ENCODE data around the gene PCDH9. TPM values are rescaled to one million over a fixed set of nuclear protein-coding genes. Genes with fewer than 3 reads are reported as not detected.

The PCDH9 gene
- total and polyA plus RNA-seq, 9 donors: 0.18 to 6.5 (median 1.3) TPM

GRCh38 chr13:66518068-66518467 is 712.1 kb downstream of the PCDH9 start:
- no peaks in the 10 kb centered on the region for H3K9me3 ChIP-seq
- TF ChIP-seq, protein P1, sequence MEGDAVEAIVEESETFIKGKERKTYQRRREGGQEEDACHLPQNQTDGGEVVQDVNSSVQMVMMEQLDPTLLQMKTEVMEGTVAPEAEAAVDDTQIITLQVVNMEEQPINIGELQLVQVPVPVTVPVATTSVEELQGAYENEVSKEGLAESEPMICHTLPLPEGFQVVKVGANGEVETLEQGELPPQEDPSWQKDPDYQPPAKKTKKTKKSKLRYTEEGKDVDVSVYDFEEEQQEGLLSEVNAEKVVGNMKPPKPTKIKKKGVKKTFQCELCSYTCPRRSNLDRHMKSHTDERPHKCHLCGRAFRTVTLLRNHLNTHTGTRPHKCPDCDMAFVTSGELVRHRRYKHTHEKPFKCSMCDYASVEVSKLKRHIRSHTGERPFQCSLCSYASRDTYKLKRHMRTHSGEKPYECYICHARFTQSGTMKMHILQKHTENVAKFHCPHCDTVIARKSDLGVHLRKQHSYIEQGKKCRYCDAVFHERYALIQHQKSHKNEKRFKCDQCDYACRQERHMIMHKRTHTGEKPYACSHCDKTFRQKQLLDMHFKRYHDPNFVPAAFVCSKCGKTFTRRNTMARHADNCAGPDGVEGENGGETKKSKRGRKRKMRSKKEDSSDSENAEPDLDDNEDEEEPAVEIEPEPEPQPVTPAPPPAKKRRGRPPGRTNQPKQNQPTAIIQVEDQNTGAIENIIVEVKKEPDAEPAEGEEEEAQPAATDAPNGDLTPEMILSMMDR (IDR thresholded peaks at IDR 0.05): no peak
- no peak for TF ChIP-seq POLR2A (IDR thresholded peaks at IDR 0.05)
- TF ChIP-seq EP300 (IDR thresholded peaks at IDR 0.05): no peak
- no peak overlapping the region for H3K4me3 ChIP-seq
- no peak for DNase-seq
- no peaks in the 10 kb centered on the region for H3K4me1 ChIP-seq (ENCODE audit: insufficient read depth)
- no peaks in the 10 kb centered on the region for H3K36me3 ChIP-seq
- H3K27ac ChIP-seq: no peak overlapping the region
- no peaks in the 10 kb centered on the region for H3K27me3 ChIP-seq
- intact Hi-C loops (cut with DNase I): no loop called here
- WGBS, 3 donors: 91 to 95% (median 91%) methylated on average over 2 of the region's 2 CpGs

- no peak overlapping the region for H3K27ac ChIP-seq
- no peaks in the 10 kb centered on the region for H3K9me3 ChIP-seq
- no peaks in the 10 kb centered on the region for H3K36me3 ChIP-seq
- no peak for DNase-seq
- intact Hi-C loops (cut with DNase I): no loop called here
- no peaks in the 10 kb centered on the region for H3K4me1 ChIP-seq (ENCODE audit: insufficient read depth)
- 20 to 24% (median 22%) methylated on average over 2 of the region's 2 CpGs for WGBS, 3 donors
- H3K27me3 ChIP-seq: no peaks in the 10 kb centered on the region
- H3K4me3 ChIP-seq: no peak overlapping the region
- TF ChIP-seq POLR2A (IDR thresholded peaks at IDR 0.05) (no peak), EP300 (IDR thresholded peaks at IDR 0.05) (no peak)
- TF ChIP-seq, protein P1 (IDR thresholded peaks at IDR 0.05): no peak
Measured at GRCh38 chr13:66513728-66514127, 716.4 kb downstream of the PCDH9 start.

DNA sequence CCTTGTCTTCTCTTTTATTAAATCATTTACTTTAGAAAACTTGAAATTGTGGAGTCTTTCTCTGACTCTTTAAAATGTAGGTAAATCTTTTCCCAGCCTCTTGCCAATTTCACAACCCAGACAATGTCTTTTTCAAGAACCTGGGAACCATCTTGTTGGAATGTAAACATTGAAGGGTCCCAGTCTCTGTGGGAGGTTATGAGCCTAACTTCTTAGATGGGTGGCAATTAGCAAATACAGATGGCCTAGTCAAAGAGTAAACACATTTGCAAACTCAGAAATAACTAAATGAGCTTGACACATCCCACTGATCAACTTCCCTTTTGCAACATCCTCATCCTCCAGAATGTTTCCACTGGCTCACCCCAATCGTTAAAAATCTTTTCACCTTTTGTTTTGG is 721.0 kb downstream of the PCDH9 start:
- Histone ChIP-seq H3K36me3 (no peaks in the 10 kb centered on the region), H3K9me3 (no peaks in the 10 kb centered on the region), H3K4me3 (no peak overlapping the region), H3K4me1 (ENCODE audit: insufficient read depth) (no peaks in the 10 kb centered on the region), H3K27me3 (no peaks in the 10 kb centered on the region), H3K27ac (no peak overlapping the region)
- TF ChIP-seq, protein P1 (IDR thresholded peaks at IDR 0.05): no peak
- TF ChIP-seq POLR2A (IDR thresholded peaks at IDR 0.05): no peak
- TF ChIP-seq EP300 (IDR thresholded peaks at IDR 0.05): no peak
- DNase-seq: no peak
- intact Hi-C loops (cut with DNase I): no loop called here
- 61 to 77% (median 67%) methylated on average over 1 of the region's 1 CpG for WGBS, 3 donors

DNA sequence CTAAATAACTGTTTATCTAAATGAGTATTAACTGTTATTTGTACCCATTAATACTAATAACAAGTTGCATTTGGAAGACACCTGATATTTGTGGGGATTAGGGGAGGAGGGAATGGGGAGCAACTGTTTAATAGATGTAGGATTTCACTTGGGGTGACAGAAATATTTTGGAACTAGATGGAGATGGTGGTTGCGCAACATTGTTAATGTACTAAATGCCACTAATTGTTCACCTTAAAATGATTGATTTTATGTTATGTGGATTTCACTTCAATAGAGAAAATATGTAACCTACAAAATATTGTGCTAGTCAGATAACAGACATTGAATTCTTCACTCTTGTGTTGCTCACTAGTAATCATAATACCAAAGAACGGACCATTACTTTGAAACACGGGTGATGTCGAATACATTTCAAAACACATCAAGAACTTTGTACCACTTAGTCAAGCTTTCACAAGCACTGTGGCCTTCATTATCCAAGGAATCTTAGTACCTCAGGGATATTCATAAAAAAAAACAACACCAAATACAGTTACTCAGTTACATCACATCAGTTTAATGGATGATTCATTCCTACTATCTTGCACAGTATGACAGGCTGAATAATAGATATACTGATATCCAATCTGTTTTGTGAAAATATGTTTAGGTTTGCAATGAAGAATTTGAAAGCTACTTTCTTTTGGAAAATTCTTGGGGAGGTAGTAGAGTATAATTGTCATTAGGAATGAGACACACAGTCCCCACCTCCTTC is 721.8 kb downstream of the PCDH9 start:
- Histone ChIP-seq H3K36me3 (no peaks in the 10 kb centered on the region), H3K9me3 (no peaks in the 10 kb centered on the region), H3K27ac (no peak overlapping the region), H3K27me3 (no peaks in the 10 kb centered on the region), H3K4me3 (no peak overlapping the region), H3K4me1 (ENCODE audit: insufficient read depth) (no peaks in the 10 kb centered on the region)
- TF ChIP-seq, protein P1 (IDR thresholded peaks at IDR 0.05): no peak
- no peak for TF ChIP-seq EP300 (IDR thresholded peaks at IDR 0.05)
- TF ChIP-seq POLR2A (IDR thresholded peaks at IDR 0.05): no peak
- 96 to 99% (median 97%) methylated on average over 4 of the region's 4 CpGs for WGBS, 3 donors
- intact Hi-C loops (cut with DNase I): no loop called here
- no peak for DNase-seq
